Parathyroid adenoma (tissue), 2 donors: ENCODE measurements around the gene CLMP.
"Not testable (repeated sequence)": the region's sequence is repeated elsewhere in the genome, so short reads cannot be mapped to it uniquely, and the experiment has no call there.

ENCODE experiments used
- H2AFZ ChIP-seq: fragments of 300-600 bp; sonication (generic); one replicate; pipeline ENCODE4 v1.7.0; 2017; ENCODE audit warnings: antibody characterized with exemption, mild to moderate bottlenecking
- H3K27ac ChIP-seq: fragments of 300-600 bp; sonication (generic); one replicate; pipeline ENCODE4 v1.7.0; 2017
- H3K27me3 ChIP-seq: fragments of 300-600 bp; sonication (generic); one replicate; pipeline ENCODE4 v1.7.0; 2017; ENCODE audit warnings: low read length; ENCODE audit not compliant: control insufficient read depth, insufficient read depth
- H3K36me3 ChIP-seq: fragments of 300-600 bp; sonication (generic); one replicate; pipeline ENCODE4 v1.7.0; 2017; ENCODE audit warnings: low read length; ENCODE audit not compliant: control insufficient read depth, insufficient read depth
- H3K4me1 ChIP-seq: fragments of 300-600 bp; sonication (generic); one replicate; pipeline ENCODE4 v1.7.0; 2017; ENCODE audit warnings: control low read depth
- H3K4me2 ChIP-seq: fragments of 300-600 bp; sonication (generic); one replicate; pipeline ENCODE4 v1.7.0; 2017; ENCODE audit warnings: low read length
- H3K4me3 ChIP-seq: fragments of 300-600 bp; sonication (generic); one replicate; pipeline ENCODE4 v1.7.0; 2017; ENCODE audit warnings: low read depth, low read length
- H3K79me2 ChIP-seq: fragments of 300-600 bp; sonication (generic); one replicate; pipeline ENCODE4 v1.7.0; 2017; ENCODE audit warnings: control low read depth
- H3K9ac ChIP-seq: fragments of 300-600 bp; sonication (generic); one replicate; pipeline ENCODE4 v1.7.0; 2017; ENCODE audit warnings: mild to moderate bottlenecking
- H3K9me3 ChIP-seq: fragments of 300-600 bp; sonication (generic); one replicate; pipeline ENCODE4 v1.7.0; 2017; ENCODE audit warnings: low read length; ENCODE audit not compliant: control insufficient read depth
- TF ChIP-seq, protein P1 (sequence below): fragments of 300-600 bp; sonication (generic); IDR thresholded peaks from one replicate; pipeline ENCODE4 v1.7.0; 2017; ENCODE audit warnings: antibody characterized with exemption, mild to moderate bottlenecking
- donor health status: primary hyperparathyroidism.

Gene CLMP

DNA sequence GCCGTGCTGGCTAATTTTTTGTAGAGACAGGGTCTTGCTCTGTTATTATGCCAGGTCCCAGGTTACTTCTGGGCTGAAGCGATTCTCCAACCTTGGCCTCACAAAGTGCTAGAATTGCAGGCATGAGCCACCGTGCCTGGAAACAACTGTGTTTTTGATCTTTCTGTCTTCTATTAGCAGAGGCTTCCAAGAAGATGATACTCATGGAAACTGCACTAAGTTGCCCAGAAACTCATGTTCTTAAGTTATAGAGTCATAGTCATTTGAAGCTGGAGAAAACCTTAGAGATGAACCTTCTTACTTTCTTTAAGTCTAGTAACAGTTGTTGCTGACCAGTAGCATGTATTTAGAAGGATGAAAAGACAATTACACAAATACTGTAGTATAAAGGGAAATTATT is 96.1 kb downstream of the CLMP start:
- no peak overlapping the region for H3K4me3 ChIP-seq
- H3K9ac ChIP-seq, result no peak overlapping the region
- no peaks in the 10 kb centered on the region for H3K36me3 ChIP-seq
- H3K4me2 ChIP-seq, result no peak overlapping the region
- no peaks in the 10 kb centered on the region for H3K4me1 ChIP-seq
- no peak overlapping the region for H3K27ac ChIP-seq
- TF ChIP-seq, protein P1, sequence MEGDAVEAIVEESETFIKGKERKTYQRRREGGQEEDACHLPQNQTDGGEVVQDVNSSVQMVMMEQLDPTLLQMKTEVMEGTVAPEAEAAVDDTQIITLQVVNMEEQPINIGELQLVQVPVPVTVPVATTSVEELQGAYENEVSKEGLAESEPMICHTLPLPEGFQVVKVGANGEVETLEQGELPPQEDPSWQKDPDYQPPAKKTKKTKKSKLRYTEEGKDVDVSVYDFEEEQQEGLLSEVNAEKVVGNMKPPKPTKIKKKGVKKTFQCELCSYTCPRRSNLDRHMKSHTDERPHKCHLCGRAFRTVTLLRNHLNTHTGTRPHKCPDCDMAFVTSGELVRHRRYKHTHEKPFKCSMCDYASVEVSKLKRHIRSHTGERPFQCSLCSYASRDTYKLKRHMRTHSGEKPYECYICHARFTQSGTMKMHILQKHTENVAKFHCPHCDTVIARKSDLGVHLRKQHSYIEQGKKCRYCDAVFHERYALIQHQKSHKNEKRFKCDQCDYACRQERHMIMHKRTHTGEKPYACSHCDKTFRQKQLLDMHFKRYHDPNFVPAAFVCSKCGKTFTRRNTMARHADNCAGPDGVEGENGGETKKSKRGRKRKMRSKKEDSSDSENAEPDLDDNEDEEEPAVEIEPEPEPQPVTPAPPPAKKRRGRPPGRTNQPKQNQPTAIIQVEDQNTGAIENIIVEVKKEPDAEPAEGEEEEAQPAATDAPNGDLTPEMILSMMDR, result no peak
- no peaks in the 10 kb centered on the region for H3K79me2 ChIP-seq
- H3K9me3 ChIP-seq, result no peaks in the 10 kb centered on the region
- H3K27me3 ChIP-seq, result no peaks in the 10 kb centered on the region
- no peak overlapping the region for H2AFZ ChIP-seq

DNA sequence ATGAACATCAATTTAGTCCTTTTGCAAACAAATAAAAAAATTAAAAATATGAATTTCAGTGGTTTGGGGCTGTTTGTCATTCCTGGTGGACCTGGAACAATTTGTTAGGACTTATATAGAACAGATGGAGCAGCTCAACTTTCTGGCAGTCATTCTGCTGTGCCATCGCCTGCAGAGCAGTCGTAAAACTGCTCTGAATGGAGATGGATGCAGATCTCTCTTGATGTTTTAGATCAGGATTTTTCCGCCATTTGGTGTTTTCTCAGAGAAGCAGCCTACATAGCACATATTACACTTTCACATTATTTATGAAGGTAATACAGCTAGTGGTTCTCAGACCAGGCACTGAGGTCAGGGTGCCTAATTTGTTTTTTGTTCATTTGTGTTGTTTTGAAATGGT is 101.3 kb downstream of the CLMP start:
- H3K9me3 ChIP-seq, result no peaks in the 10 kb centered on the region
- no peak overlapping the region for H3K9ac ChIP-seq
- no peak overlapping the region for H3K27ac ChIP-seq
- H3K4me3 ChIP-seq, result no peak overlapping the region
- TF ChIP-seq, protein P1, result no peak
- no peaks in the 10 kb centered on the region for H3K36me3 ChIP-seq
- no peak overlapping the region for H3K4me2 ChIP-seq
- no peaks in the 10 kb centered on the region for H3K27me3 ChIP-seq
- H3K79me2 ChIP-seq, result no peaks in the 10 kb centered on the region
- no peak overlapping the region for H2AFZ ChIP-seq
- no peaks in the 10 kb centered on the region for H3K4me1 ChIP-seq

DNA sequence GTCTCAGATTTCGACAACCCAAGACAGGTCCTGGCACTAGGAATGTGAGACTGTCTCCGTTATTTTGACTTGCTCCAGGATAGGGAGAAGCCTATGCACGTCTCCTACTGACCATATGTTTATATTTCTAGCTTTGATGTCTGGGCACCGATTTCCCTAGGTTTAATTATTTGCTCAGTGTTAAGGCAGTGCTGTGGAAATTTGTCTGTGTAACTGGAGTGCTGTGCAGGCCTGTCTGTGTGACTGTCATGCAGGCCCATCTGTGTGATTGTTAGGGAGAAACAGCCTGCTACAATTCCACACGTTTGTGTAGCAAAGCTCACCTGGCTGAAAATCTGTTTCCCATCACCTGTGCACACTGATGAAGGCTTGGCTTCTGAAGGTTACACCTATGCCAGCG is 103.5 kb downstream of the CLMP start:
- Histone ChIP-seq H3K27me3 (no peaks in the 10 kb centered on the region), H3K79me2 (no peaks in the 10 kb centered on the region), H3K4me2 (no peak overlapping the region), H3K27ac (no peak overlapping the region), H3K9ac (no peak overlapping the region), H3K9me3 (no peaks in the 10 kb centered on the region), H3K36me3 (no peaks in the 10 kb centered on the region), H2AFZ (no peak overlapping the region), H3K4me1 (no peaks in the 10 kb centered on the region), H3K4me3 (no peak overlapping the region)
- TF ChIP-seq, protein P1, result no peak

DNA sequence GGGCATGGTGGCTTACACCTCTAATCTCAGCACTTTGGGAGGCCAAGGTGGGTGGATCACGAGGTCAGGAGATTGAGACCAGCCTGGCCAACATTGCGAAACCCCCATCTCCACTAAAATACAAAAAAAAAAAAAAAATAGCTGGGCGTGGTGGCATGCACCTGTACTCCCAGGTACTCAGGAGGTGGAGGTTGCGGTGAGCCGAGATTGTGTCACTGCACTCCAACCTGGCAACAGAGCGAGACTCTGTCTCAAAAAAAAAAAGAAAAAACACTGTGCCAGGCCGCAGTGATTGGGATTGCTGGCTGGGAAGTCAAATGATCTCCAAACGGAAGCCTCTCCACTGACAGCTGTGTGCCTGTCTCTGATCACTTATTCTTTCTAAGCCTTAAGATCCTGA is 104.9 kb downstream of the CLMP start:
- not testable (repeated sequence) for H3K36me3 ChIP-seq, H3K4me2 ChIP-seq, H3K27me3 ChIP-seq, H2AFZ ChIP-seq, H3K9ac ChIP-seq, H3K79me2 ChIP-seq, H3K27ac ChIP-seq, H3K9me3 ChIP-seq, H3K4me1 ChIP-seq, H3K4me3 ChIP-seq

DNA sequence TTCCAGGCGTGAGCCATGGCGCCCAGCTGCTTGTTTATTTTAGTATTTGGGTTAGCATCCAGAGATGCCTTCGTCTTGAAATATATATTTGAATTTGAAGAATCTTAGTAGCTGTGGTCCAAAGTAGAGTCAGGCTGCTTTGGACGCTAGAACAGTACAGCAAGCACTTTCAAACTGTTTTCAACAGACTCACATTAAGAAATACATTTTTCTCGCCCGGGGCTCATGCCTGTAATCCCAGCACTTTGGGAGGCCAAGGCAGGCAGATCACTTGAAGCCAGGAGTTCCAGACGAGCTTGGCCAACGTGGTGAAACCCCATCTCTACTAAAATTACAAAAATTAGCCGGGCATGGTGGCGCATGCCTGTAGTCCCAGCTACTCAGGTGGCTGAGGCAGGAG is 106.2 kb downstream of the CLMP start:
- not testable (repeated sequence) for H3K9me3 ChIP-seq, H3K4me3 ChIP-seq, H3K27ac ChIP-seq, H3K4me1 ChIP-seq, H3K27me3 ChIP-seq, H2AFZ ChIP-seq, H3K36me3 ChIP-seq, H3K79me2 ChIP-seq, H3K9ac ChIP-seq, H3K4me2 ChIP-seq

DNA sequence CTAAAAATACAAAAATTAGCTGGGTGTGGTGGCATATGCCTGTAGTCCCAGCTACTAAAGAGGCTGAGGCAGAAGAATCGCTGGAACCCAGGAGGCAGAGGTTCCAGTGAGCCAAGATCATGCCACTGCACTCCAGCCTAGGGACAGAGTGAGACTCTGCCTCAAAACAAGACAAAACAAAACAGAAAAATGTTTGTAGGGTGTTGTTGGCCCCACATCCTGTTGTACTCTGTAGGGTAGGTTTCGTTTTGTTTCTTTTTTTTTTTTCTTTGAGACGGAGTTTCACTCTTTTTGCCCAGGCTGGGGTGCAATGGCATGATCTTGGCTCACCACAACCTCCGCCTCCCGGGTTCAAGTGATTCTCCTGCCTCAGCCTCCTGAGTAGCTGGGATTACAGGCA is 107.4 kb downstream of the CLMP start:
- H3K27ac ChIP-seq, H3K4me3 ChIP-seq, H3K79me2 ChIP-seq, H3K27me3 ChIP-seq, H2AFZ ChIP-seq, H3K9me3 ChIP-seq, H3K4me2 ChIP-seq, H3K36me3 ChIP-seq, H3K9ac ChIP-seq: not testable (repeated sequence)
- peaks cover 10% of the 10 kb centered on the region for H3K4me1 ChIP-seq
